HG03108 (cell line): ENCODE measurements around the gene FAM3B.
"Not testable (repeated sequence)": the region's sequence is repeated elsewhere in the genome, so short reads cannot be mapped to it uniquely, and the experiment has no call there.

Experiments
- ATAC-seq: cut with Tn5 transposase; IDR thresholded peaks from one replicate; pipeline ENCODE4 v1.9.1; 2021; ENCODE audit warnings: moderate library complexity; ENCODE audit not compliant: unreplicated experiment

FAM3B gene

GRCh38 chr21:41316200-41317062 is at the start of gene FAM3B:
Gene FAM3B, plus strand, starts transcription at chr21:41316801. Its CDS starts 79 bp downstream, at chr21:41316880.
- no peak for ATAC-seq

- ATAC-seq = no peak
Measured at GRCh38 chr21:41267346-41267745, 49.3 kb upstream of the FAM3B start.

GRCh38 chr21:41269535-41269934 is 47.1 kb upstream of the FAM3B start:
- no peak for ATAC-seq

- ATAC-seq = no peak
Measured at GRCh38 chr21:41277196-41277595, 39.4 kb upstream of the FAM3B start.

GRCh38 chr21:41277846-41278245 is 38.8 kb upstream of the FAM3B start:
- no peak for ATAC-seq

- no peak for ATAC-seq
Measured at GRCh38 chr21:41280115-41280919, 36.3 kb upstream of the FAM3B start.

GRCh38 chr21:41282412-41282811 is 34.2 kb upstream of the FAM3B start:
- ATAC-seq = no peak

- no peak for ATAC-seq
Measured at GRCh38 chr21:41283211-41283818, 33.3 kb upstream of the FAM3B start.

- no peak for ATAC-seq
Measured at GRCh38 chr21:41289431-41289830, 27.2 kb upstream of the FAM3B start.

GRCh38 chr21:41290106-41290799 is 26.3 kb upstream of the FAM3B start:
- ATAC-seq = no peak

- ATAC-seq = no peak
Measured at GRCh38 chr21:41294548-41295231, 21.9 kb upstream of the FAM3B start.

- no peak for ATAC-seq
Measured at GRCh38 chr21:41295721-41296254, 20.8 kb upstream of the FAM3B start.

- ATAC-seq = no peak
Measured at GRCh38 chr21:41302976-41303375, 13.6 kb upstream of the FAM3B start.

- ATAC-seq = no peak
Measured at GRCh38 chr21:41304068-41304720, 12.4 kb upstream of the FAM3B start.

- no peak for ATAC-seq
Measured at GRCh38 chr21:41307219-41307618, 9.4 kb upstream of the FAM3B start.

GRCh38 chr21:41313285-41314164 is 3.1 kb upstream of the FAM3B start:
- ATAC-seq = not testable (repeated sequence)

GRCh38 chr21:41315726-41316125 is 875 bp upstream of the FAM3B start:
- ATAC-seq = no peak

GRCh38 chr21:41317063-41317392 is 427 bp downstream of the FAM3B start:
- no peak for ATAC-seq

- no peak for ATAC-seq
Measured at GRCh38 chr21:41317458-41317857, 857 bp downstream of the FAM3B start.
